GM15510 (cell line): Measurements from ENCODE around the gene KPNA1.

Source experiments
- POLR2A ChIP-seq: IDR thresholded peaks from 3 replicates; pipeline ENCODE4 v1.6.1; 2011; ENCODE audit warnings: borderline replicate concordance; ENCODE audit not compliant: insufficient read length; ENCODE audit errors: extremely low read depth

The KPNA1 gene

GRCh38 chr3:122464659-122465058 lies 50.1 kb downstream of the KPNA1 start:
- TF ChIP-seq POLR2A, result no peak

- TF ChIP-seq POLR2A, result no peak
Observed at GRCh38 chr3:122462406-122462805, 52.3 kb downstream of the KPNA1 start.

- TF ChIP-seq POLR2A, result no peak
Observed at GRCh38 chr3:122461806-122462205, 52.9 kb downstream of the KPNA1 start.

- TF ChIP-seq POLR2A, result no peak
Observed at GRCh38 chr3:122458992-122459391, 55.7 kb downstream of the KPNA1 start.

- TF ChIP-seq POLR2A, result no peak
Observed at GRCh38 chr3:122457706-122458105, 57.0 kb downstream of the KPNA1 start.

- no peak for TF ChIP-seq POLR2A
Observed at GRCh38 chr3:122456074-122456473, 58.7 kb downstream of the KPNA1 start.

- TF ChIP-seq POLR2A, result no peak
Observed at GRCh38 chr3:122451371-122451770, 63.4 kb downstream of the KPNA1 start.

- TF ChIP-seq POLR2A, result no peak
Observed at GRCh38 chr3:122443090-122443489, 71.6 kb downstream of the KPNA1 start.

GRCh38 chr3:122435950-122436349 lies 78.8 kb downstream of the KPNA1 start:
- no peak for TF ChIP-seq POLR2A

- TF ChIP-seq POLR2A, result no peak
Observed at GRCh38 chr3:122430371-122430770, 84.4 kb downstream of the KPNA1 start.

- TF ChIP-seq POLR2A, result no peak
Observed at GRCh38 chr3:122427857-122428471, 86.8 kb downstream of the KPNA1 start.

- no peak for TF ChIP-seq POLR2A
Observed at GRCh38 chr3:122421836-122422235, 92.9 kb downstream of the KPNA1 start.

GRCh38 chr3:122421101-122421500 lies 93.6 kb downstream of the KPNA1 start:
- TF ChIP-seq POLR2A, result no peak

- TF ChIP-seq POLR2A, result no peak
Observed at GRCh38 chr3:122416966-122417365, 97.8 kb downstream of the KPNA1 start.

- peak; percentile 79 for TF ChIP-seq POLR2A
Observed at GRCh38 chr3:122415762-122416654, 98.7 kb downstream of the KPNA1 start, which contains the start of gene WDR5B. WDR5B (minus strand) TSS chr3:122416062; CDS start chr3:122415528, 534 bp downstream.

- no peak for TF ChIP-seq POLR2A
Observed at GRCh38 chr3:122415104-122415744, 99.5 kb downstream of the KPNA1 start.

GRCh38 chr3:122414391-122414790 lies 100.3 kb downstream of the KPNA1 start:
- TF ChIP-seq POLR2A, result no peak

- no peak for TF ChIP-seq POLR2A
Observed at GRCh38 chr3:122410639-122411038, 104.1 kb downstream of the KPNA1 start.
